HG03558 (cell line): Measurements from ENCODE around the gene POLR3H.
"Not testable (repeated sequence)": the region's sequence is repeated elsewhere in the genome, so short reads cannot be mapped to it uniquely, and the experiment has no call there.

Source experiments
- ATAC-seq: cut with Tn5 transposase; IDR thresholded peaks from one replicate; pipeline ENCODE4 v1.9.1; 2021; ENCODE audit warnings: moderate number of reproducible peaks; ENCODE audit not compliant: unreplicated experiment; ENCODE audit errors: extremely low read depth

The POLR3H gene

DNA sequence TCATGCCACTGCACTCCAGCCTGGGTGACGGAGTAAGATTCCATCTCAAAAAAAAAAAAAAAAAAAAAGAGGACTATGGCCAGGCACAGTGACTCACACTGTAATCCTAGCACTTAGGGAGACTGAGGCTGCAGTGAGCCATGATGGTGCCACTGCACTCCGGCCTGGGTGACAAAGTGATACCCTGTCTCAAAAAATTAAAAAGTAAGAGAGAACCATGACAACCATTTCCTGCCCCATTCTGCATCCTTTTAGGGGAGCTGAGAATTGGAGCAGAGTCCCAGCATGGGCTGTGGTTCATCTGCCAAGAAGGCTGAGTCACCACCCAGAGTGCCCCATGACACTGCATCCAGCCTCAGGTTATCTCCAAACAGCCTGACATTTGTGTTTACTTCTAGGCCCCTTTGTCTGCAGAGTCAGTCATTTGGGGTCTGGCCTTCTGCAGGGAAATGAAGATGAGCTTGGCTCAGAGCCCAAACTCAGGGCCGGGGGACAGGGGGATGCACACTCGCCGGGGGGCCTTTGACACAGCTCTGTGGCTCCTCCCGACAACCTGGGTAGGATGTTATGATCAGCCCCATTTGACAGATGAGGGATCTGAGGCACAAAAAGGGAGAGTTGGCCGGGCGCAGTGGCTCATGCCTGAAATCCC lies 21.3 kb upstream of the POLR3H start:
- no peak for ATAC-seq

DNA sequence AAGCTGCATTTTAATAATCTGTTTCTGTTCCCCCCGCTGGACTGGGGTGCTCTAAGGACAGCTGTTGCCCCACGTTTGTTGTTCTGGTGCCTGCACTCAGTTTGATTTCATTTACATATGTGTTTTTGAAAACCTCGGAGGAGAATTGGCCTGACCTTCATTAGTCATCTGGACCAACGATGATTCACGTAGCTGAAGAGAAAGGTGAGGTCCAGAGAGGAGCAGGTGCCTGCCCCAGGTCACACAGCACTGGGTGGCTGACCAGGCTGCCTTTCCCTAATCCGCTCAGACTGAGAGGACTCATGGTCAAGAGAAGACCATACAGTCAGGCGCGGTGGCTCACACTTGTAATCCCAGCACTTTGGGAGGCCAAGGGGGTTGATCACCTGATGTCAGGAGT lies 20.3 kb upstream of the POLR3H start:
- ATAC-seq, result no peak

- no peak for ATAC-seq
These were observed 18.9 kb upstream of the POLR3H start for GRCh38 chr22:41563051-41563711.

GRCh38 chr22:41562461-41562860 lies 18.2 kb upstream of the POLR3H start:
- no peak for ATAC-seq

- no peak for ATAC-seq
These were observed 17.5 kb upstream of the POLR3H start for GRCh38 chr22:41561788-41562187.

GRCh38 chr22:41561335-41561734 lies 17.1 kb upstream of the POLR3H start:
- ATAC-seq, result no peak

DNA sequence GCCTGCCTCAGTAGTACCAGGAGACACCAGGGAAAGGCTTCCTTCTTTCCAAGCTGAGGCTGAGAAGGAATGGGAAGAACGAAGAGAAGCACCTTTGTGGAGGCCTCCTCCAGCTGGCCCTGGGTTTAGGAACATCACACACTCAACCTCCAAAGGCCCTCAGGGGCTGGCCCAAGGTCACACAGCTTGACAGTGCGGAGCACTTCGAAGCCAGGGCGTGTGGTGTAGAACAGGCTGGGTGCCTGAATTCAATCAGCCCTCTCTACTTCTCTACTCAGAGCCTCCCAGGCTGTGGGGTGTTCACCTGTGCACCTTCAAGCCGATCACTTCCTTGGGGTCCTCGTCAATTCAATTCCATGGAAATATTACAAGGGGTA lies 15.8 kb upstream of the POLR3H start:
- no peak for ATAC-seq

DNA sequence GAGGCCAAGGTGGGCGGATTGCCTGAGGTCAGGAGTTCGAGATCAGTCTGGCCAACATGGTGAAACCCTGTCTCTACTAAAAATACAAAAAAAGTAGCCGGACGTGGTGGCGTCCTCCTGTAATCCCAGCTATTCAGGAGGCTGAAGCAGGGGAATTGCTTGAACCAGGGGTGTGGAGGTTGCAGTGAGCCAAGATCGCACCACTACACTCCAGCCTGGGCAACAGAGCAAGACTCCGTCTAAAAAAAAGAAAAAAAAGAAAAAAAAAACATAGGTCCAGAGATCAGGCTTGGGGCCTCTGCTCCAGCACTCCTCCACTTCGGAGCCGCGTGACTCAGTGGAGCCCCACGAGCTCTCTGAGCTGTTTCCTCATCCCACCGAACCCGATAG lies 14.0 kb upstream of the POLR3H start:
- not testable (repeated sequence) for ATAC-seq

GRCh38 chr22:41557401-41558240 lies 13.4 kb upstream of the POLR3H start:
- ATAC-seq, result no peak

- no peak for ATAC-seq
These were observed 12.3 kb upstream of the POLR3H start for GRCh38 chr22:41556561-41556960.

DNA sequence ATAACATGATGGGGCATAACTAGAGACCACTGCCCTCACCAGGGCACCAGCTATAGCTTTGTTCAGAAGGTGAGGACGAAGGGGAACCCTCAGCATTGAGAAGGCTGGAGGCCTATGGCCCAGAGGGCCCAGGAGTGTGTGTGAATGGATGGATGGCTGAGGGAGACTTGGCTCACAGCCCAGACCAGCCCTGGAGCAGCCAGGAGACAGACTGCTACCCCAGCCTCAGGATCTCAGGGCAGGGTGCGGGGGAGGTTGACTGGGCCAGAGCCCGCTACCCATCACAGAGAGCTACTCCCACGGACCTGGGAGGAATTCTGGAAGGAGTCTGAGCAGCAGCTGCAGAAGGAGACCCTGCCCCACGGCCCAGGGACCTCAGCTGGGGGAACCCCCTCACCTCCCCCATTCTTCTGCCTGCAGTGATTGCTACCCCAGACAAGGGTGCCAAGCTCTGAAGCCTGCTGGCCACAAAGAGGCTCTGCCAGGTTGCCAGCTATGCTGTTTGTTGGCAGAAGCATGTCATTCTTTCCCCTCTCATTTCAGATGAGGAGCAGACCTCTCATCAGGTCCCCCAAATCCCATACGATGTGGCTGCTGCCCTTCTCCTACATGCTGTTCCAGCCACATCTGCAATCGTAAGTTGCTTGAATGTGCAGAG lies 11.2 kb upstream of the POLR3H start:
- ATAC-seq, result no peak

- ATAC-seq, result no peak
These were observed 7.8 kb upstream of the POLR3H start for GRCh38 chr22:41551877-41552582.

DNA sequence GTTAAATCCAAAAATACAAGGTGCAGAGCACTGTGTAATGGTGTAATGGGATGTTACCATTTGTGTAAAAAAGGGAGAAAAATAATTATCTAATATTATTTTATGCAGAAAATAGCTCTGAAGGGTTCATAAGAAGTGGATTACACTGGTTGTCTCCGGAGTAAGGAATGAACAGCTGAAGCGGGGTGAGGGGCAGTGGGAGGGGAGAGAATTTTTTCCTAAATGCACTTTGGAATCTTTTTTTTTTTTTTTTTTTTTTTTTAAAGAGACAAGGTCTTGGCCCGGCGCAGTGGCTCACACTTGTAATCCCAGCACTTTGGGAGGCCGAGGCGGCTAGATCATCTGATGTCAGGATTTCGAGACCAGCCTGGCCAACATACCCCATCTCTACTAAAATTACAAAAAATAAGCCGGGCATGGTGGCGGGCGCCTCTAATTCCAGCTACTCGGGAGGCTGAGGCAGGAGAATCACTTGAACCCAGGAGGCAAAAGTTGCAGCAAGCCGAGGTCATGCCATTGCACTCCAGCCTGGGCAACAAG lies 6.8 kb upstream of the POLR3H start:
- ATAC-seq, result no peak

GRCh38 chr22:41548830-41549211 lies 4.6 kb upstream of the POLR3H start:
- ATAC-seq, result no peak

GRCh38 chr22:41544671-41545476 lies 604 bp upstream of the POLR3H start:
- ATAC-seq, result no peak

- ATAC-seq, result no peak
These were observed 2.0 kb downstream of the POLR3H start for GRCh38 chr22:41542224-41542623.

GRCh38 chr22:41541484-41541883 lies 2.8 kb downstream of the POLR3H start:
- ATAC-seq, result no peak

- no peak for ATAC-seq
These were observed 3.9 kb downstream of the POLR3H start for GRCh38 chr22:41540365-41540764.

DNA sequence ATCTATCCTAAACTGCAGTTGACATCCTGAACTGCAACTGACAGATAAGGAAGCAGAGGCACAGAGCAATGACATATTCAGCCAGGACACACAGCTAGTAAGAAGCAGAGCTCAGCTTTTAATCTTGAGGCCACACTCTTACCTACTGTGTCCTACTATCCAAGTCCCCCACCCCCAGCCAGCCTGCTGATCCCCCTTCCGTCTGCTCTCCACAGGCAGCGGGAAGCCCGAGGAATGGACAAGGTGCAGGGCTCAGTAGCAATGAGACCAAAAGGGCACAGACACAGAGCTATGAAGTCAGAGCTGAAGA lies 4.3 kb downstream of the POLR3H start:
- ATAC-seq, result no peak
